Measurements from ENCODE around the gene ELAVL3.

DNA sequence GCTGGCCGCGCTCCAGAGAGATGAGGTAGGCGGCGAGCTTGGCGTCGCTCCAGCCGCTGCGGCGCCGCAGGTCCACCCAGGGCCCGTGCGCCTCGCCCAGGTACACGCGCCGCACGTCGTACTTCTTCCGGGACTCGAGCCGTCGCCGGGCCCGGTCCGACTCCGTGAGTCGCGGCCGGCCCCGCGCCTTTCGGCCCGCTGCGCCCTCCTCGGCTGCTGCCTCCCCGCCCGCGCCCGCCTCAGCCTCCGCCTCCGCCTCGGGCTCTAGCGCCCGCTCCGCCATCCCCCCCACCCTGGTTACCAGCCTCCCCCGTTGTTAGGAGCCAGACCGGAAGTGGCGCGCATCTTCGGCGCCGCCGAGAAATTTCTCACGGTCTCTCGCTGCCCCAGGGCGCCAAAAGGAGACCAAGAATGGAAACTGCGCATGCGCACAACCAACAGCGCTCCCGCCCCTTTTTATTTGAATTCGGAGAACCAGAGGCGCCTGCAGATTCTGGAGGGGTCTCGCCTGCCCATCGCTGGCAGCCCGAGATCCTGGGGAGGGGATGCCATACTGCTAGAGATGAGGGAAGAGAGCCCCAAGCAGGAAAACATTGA lies 24.8 kb upstream of the ELAVL3 start, which contains the start of gene ZNF653:
- peak; percentile 33 to 55 (median 44) for TF ChIP-seq POLR2AphosphoS5 (IDR thresholded peaks at IDR 0.05)
- no peak for TF ChIP-seq POLR2A (IDR thresholded peaks at IDR 0.05)
